ENCODE measurements around the gene RAB9A.

Gene RAB9A

DNA sequence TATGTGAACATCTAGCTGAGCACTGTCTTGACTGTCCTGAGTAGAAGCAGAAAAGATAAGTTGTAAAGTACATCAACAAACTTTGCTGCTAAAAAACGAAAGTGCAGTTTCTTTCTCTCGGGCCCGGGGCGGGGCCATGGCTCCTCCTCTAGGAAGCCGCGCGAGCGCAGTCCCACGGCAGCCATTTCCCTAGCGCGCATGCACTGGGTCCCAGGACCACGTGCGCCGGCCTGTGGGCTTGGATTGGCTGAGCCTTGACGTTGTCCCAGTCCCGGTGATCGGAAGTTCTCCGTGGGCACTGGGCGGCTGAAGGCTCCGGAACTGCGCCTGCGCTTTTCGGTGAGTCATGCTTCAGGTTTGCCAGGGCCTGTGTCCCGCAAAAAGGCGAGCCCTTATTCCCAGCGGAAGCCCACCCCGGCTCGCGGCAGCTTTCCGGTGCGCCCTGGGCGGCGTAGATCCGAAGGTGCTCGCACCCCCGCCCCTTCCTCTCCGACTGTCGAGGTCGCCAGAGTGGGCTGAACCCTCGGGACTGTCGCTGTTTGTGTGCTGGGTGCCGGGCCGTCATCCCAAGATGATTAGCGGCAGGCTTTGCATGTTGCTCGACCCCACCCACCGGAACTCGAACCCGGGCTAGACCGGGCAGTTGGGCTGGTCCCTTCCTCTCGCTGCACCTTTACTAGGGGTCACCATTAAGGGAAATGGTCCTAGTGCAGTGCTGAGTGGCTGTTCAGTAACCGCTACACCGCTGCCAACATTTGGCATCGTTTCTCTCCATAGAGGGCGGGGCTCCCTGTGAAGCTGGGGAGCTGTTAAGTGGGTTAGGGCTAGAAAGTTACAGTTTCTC, 35.9 kb upstream of the RAB9A start, which contains the start of gene TCEANC:
TSS of gene TCEANC (plus strand) at position 292 of the 844 bp plus-strand sequence. CDS start 9,368 bp downstream, outside the sequence.
- under 1% methylated on average over 54 of the region's 54 CpGs for WGBS
- H3K9ac ChIP-seq (ENCODE audit: low read depth, low read length), result peak within 1 kb of the TSS; percentile 73
- no peaks in the 10 kb centered on the region for H3K36me3 ChIP-seq (ENCODE audit: insufficient read depth, low read length)
- peak within 1 kb of the TSS; percentile 80 for H3K4me3 ChIP-seq (ENCODE audit: low read length)
- H3K9me3 ChIP-seq (ENCODE audit: insufficient read depth, low read depth, low read length), result no peaks in the 10 kb centered on the region
- peaks cover 4% of the 10 kb centered on the region; the same call in 1 of the 2 replicates for H3K4me1 ChIP-seq (ENCODE audit: insufficient read depth, low read length)
- H3K27ac ChIP-seq (ENCODE audit: low read depth, low read length), result peak within 1 kb of the TSS; percentile 93
- H3K27me3 ChIP-seq (ENCODE audit: insufficient read depth, low read length), result no peaks in the 10 kb centered on the region

GRCh38 chrX:13654116-13654515, 34.8 kb upstream of the RAB9A start:
- no peaks in the 10 kb centered on the region for H3K36me3 ChIP-seq (ENCODE audit: insufficient read depth, low read length)
- peak overlapping the region; percentile 80 for H3K4me3 ChIP-seq (ENCODE audit: low read length)
- H3K4me1 ChIP-seq (ENCODE audit: insufficient read depth, low read length), result peaks cover 7% of the 10 kb centered on the region; the same call in 1 of the 2 replicates
- no peak overlapping the region for H3K9ac ChIP-seq (ENCODE audit: low read depth, low read length)
- H3K9me3 ChIP-seq (ENCODE audit: insufficient read depth, low read depth, low read length), result no peaks in the 10 kb centered on the region
- H3K27ac ChIP-seq (ENCODE audit: low read depth, low read length), result no peak overlapping the region
- H3K27me3 ChIP-seq (ENCODE audit: insufficient read depth, low read length), result no peaks in the 10 kb centered on the region

GRCh38 chrX:13655674-13656073, 33.3 kb upstream of the RAB9A start:
- 94% methylated on average over 3 of the region's 3 CpGs for WGBS
- H3K9me3 ChIP-seq (ENCODE audit: insufficient read depth, low read depth, low read length), result no peaks in the 10 kb centered on the region
- no peak overlapping the region for H3K27ac ChIP-seq (ENCODE audit: low read depth, low read length)
- no peak overlapping the region for H3K9ac ChIP-seq (ENCODE audit: low read depth, low read length)
- H3K27me3 ChIP-seq (ENCODE audit: insufficient read depth, low read length), result no peaks in the 10 kb centered on the region
- no peaks in the 10 kb centered on the region for H3K36me3 ChIP-seq (ENCODE audit: insufficient read depth, low read length)
- no peak overlapping the region for H3K4me3 ChIP-seq (ENCODE audit: low read length)
- H3K4me1 ChIP-seq (ENCODE audit: insufficient read depth, low read length), result peaks cover 7% of the 10 kb centered on the region; the same call in 1 of the 2 replicates

DNA sequence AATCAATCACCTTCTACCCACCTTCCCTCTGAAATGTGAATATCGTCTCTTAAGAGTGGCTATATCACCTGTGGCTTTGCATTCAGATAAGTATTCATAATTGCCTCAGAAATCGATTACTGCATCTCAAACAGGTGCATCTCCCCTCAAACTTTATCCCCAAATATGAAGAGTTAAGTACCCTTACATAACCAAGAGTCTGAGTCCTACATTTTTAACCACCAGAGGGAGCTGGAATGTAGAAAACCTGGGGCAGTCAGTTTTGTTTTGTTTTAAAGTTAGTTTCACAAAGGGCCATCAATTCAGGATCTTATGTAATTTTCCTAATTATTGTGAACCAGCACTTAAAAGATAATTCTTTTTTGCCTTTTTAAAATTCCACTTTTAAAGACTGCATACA, 30.3 kb upstream of the RAB9A start:
- Histone ChIP-seq H3K27me3 (ENCODE audit: insufficient read depth, low read length) (no peaks in the 10 kb centered on the region), H3K4me1 (ENCODE audit: insufficient read depth, low read length) (peaks cover 7% of the 10 kb centered on the region; the same call in 1 of the 2 replicates), H3K9ac (ENCODE audit: low read depth, low read length) (no peak overlapping the region), H3K27ac (ENCODE audit: low read depth, low read length) (no peak overlapping the region), H3K36me3 (ENCODE audit: insufficient read depth, low read length) (peaks cover 6% of the 10 kb centered on the region), H3K4me3 (ENCODE audit: low read length) (no peak overlapping the region), H3K9me3 (ENCODE audit: insufficient read depth, low read depth, low read length) (no peaks in the 10 kb centered on the region)
- 18% methylated on average over 2 of the region's 2 CpGs for WGBS

DNA sequence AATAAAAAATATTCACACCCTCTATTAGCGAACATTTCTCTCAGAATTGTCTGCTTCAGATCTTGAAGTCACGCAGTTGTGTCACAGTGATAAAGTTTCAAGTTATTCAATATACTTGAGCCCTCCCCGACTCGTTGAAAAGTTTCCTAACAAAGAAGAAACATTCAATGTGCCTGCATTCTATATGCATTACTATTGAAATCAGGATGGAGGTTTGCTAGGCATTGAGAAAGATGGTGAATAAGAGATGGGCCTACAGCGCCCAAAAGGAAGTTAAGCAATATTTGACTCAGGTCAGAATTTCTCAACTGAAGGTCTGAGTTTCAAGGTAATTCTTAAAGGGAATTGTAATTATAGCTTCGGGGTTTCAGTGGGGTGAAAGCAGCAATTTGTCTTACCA, 29.9 kb upstream of the RAB9A start:
- no peaks in the 10 kb centered on the region for H3K9me3 ChIP-seq (ENCODE audit: insufficient read depth, low read depth, low read length)
- H3K9ac ChIP-seq (ENCODE audit: low read depth, low read length), result no peak overlapping the region
- peaks cover 6% of the 10 kb centered on the region; the same call in 1 of the 2 replicates for H3K4me1 ChIP-seq (ENCODE audit: insufficient read depth, low read length)
- H3K4me3 ChIP-seq (ENCODE audit: low read length), result no peak overlapping the region
- WGBS, result 47% methylated on average over 3 of the region's 6 CpGs
- H3K27me3 ChIP-seq (ENCODE audit: insufficient read depth, low read length), result no peaks in the 10 kb centered on the region
- H3K27ac ChIP-seq (ENCODE audit: low read depth, low read length), result no peak overlapping the region
- H3K36me3 ChIP-seq (ENCODE audit: insufficient read depth, low read length), result peaks cover 6% of the 10 kb centered on the region

GRCh38 chrX:13661735-13662288, 27.1 kb upstream of the RAB9A start:
- H3K9ac ChIP-seq (ENCODE audit: low read depth, low read length), result no peak overlapping the region
- peaks cover 3% of the 10 kb centered on the region; the same call in 1 of the 2 replicates for H3K4me1 ChIP-seq (ENCODE audit: insufficient read depth, low read length)
- 99% methylated on average over 6 of the region's 6 CpGs for WGBS
- no peak overlapping the region for H3K4me3 ChIP-seq (ENCODE audit: low read length)
- H3K27ac ChIP-seq (ENCODE audit: low read depth, low read length), result no peak overlapping the region
- no peaks in the 10 kb centered on the region for H3K9me3 ChIP-seq (ENCODE audit: insufficient read depth, low read depth, low read length)
- H3K27me3 ChIP-seq (ENCODE audit: insufficient read depth, low read length), result no peaks in the 10 kb centered on the region
- peaks cover 6% of the 10 kb centered on the region for H3K36me3 ChIP-seq (ENCODE audit: insufficient read depth, low read length)

GRCh38 chrX:13662355-13662791, 26.6 kb upstream of the RAB9A start:
- H3K4me1 ChIP-seq (ENCODE audit: insufficient read depth, low read length), result peaks cover 3% of the 10 kb centered on the region; the same call in 1 of the 2 replicates

GRCh38 chrX:13664020-13664419, 24.9 kb upstream of the RAB9A start:
- WGBS, result 99% methylated on average over 3 of the region's 3 CpGs
- peaks cover under 1% of the 10 kb centered on the region; the same call in 1 of the 2 replicates for H3K4me1 ChIP-seq (ENCODE audit: insufficient read depth, low read length)
- peaks cover 6% of the 10 kb centered on the region for H3K36me3 ChIP-seq (ENCODE audit: insufficient read depth, low read length)
- no peaks in the 10 kb centered on the region for H3K27me3 ChIP-seq (ENCODE audit: insufficient read depth, low read length)
- no peaks in the 10 kb centered on the region for H3K9me3 ChIP-seq (ENCODE audit: insufficient read depth, low read depth, low read length)
- H3K9ac ChIP-seq (ENCODE audit: low read depth, low read length), result no peak overlapping the region
- no peak overlapping the region for H3K4me3 ChIP-seq (ENCODE audit: low read length)
- no peak overlapping the region for H3K27ac ChIP-seq (ENCODE audit: low read depth, low read length)

More at GRCh38 chrX:13662355-13662791, 26.6 kb upstream of the RAB9A start:
- Histone ChIP-seq H3K36me3 (ENCODE audit: insufficient read depth, low read length) (peaks cover 6% of the 10 kb centered on the region), H3K9me3 (ENCODE audit: insufficient read depth, low read depth, low read length) (no peaks in the 10 kb centered on the region), H3K27me3 (ENCODE audit: insufficient read depth, low read length) (no peaks in the 10 kb centered on the region), H3K4me3 (ENCODE audit: low read length) (no peak overlapping the region), H3K27ac (ENCODE audit: low read depth, low read length) (no peak overlapping the region), H3K9ac (ENCODE audit: low read depth, low read length) (no peak overlapping the region)
- WGBS, result 94% methylated on average over 6 of the region's 6 CpGs

DNA sequence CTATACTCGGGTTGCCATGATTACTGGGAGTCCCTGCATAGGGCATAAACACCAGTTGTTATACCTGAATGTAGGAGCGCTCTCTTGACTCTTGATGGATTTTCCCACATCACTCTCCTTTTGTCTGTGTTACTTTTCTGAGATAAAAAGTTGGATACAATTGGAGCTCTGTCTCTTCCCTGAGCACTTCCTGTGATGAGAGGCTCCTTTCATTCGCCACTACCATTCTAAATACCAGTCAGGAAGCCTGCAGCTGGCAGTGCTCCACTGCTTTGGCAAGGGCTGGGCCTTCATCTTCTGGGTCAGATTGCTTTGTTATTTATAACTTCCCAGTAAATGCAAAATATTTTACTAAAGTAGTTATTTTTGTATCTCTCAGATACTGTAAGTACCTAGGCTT, 22.1 kb upstream of the RAB9A start:
- Histone ChIP-seq H3K9ac (ENCODE audit: low read depth, low read length) (no peak overlapping the region), H3K4me1 (ENCODE audit: insufficient read depth, low read length) (no peaks in the 10 kb centered on the region), H3K4me3 (ENCODE audit: low read length) (no peak overlapping the region), H3K36me3 (ENCODE audit: insufficient read depth, low read length) (peaks cover 6% of the 10 kb centered on the region), H3K27me3 (ENCODE audit: insufficient read depth, low read length) (no peaks in the 10 kb centered on the region), H3K27ac (ENCODE audit: low read depth, low read length) (no peak overlapping the region), H3K9me3 (ENCODE audit: insufficient read depth, low read depth, low read length) (no peaks in the 10 kb centered on the region)
- 94% methylated on average over 3 of the region's 3 CpGs for WGBS

- H3K4me3 ChIP-seq (ENCODE audit: low read length), result no peak overlapping the region
- no peak overlapping the region for H3K27ac ChIP-seq (ENCODE audit: low read depth, low read length)
- no peaks in the 10 kb centered on the region for H3K9me3 ChIP-seq (ENCODE audit: insufficient read depth, low read depth, low read length)
- H3K36me3 ChIP-seq (ENCODE audit: insufficient read depth, low read length), result peaks cover under 1% of the 10 kb centered on the region; the same call in 1 of the 2 replicates
- no peaks in the 10 kb centered on the region for H3K4me1 ChIP-seq (ENCODE audit: insufficient read depth, low read length)
- H3K9ac ChIP-seq (ENCODE audit: low read depth, low read length), result no peak overlapping the region
- H3K27me3 ChIP-seq (ENCODE audit: insufficient read depth, low read length), result no peaks in the 10 kb centered on the region
Observed at GRCh38 chrX:13667919-13668318, 21.0 kb upstream of the RAB9A start.

DNA sequence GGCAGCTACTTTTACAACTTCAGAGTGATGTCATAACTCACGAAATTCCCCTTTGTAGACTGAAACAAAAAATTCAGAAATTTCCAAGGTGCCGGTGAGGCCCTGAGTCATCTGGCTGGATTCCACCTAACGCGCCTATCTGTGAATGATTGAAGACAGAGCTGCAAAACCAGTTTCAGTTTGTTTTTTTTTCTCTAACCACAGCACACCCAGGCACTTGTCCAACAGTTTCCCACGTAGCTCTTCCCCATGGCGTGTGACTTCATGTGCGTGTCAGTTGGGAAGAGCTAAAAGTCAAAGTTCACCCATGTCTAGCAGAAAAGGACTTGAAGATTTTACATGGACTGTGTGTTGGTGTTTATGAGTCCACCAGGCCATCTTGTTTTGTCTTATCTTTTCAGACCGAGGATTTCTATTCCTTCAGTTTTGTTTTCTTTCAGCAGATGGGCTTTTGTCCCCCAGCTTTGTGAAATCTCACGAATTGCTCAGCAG, 19.6 kb upstream of the RAB9A start:
- WGBS, result 93% methylated on average over 9 of the region's 9 CpGs
- Histone ChIP-seq H3K27me3 (ENCODE audit: insufficient read depth, low read length) (no peaks in the 10 kb centered on the region), H3K4me1 (ENCODE audit: insufficient read depth, low read length) (no peaks in the 10 kb centered on the region), H3K4me3 (ENCODE audit: low read length) (no peak overlapping the region), H3K9me3 (ENCODE audit: insufficient read depth, low read depth, low read length) (no peaks in the 10 kb centered on the region), H3K27ac (ENCODE audit: low read depth, low read length) (no peak overlapping the region), H3K9ac (ENCODE audit: low read depth, low read length) (no peak overlapping the region), H3K36me3 (ENCODE audit: insufficient read depth, low read length) (no peaks in the 10 kb centered on the region)
